Left kidney (tissue), 8 donors: Measurements from ENCODE around the gene NRAP. TPM values are rescaled to one million over a fixed set of nuclear protein-coding genes. Genes with fewer than 3 reads are reported as not detected.

Experiments
- DNase-seq: peaks from one replicate; pipeline ENCODE4 v3.0.0-alpha.2; 2013
- long read RNA-seq, 8 donors: transcript quantifications; one replicate each; lab custom pipeline, GENCODE V29; 2026
- polyA plus RNA-seq: library from polyadenylated mRNA; unstranded; fragments of 120-200 nt; gene quantifications from one replicate; pipeline ENCODE4 v1.2.1, GENCODE V29; 2013; ENCODE audit not compliant: insufficient read length

NRAP gene
- not detected for polyA plus RNA-seq
- long read RNA-seq, donor 1: 0 reads
- long read RNA-seq, donor 2: 0 reads
- long read RNA-seq, donor 3: 0 reads
- long read RNA-seq, donor 4: 0 reads
- long read RNA-seq, donor 5: 0 reads
- long read RNA-seq, donor 6: 0 reads
- long read RNA-seq, donor 7: 0 reads
- long read RNA-seq, donor 8: 0 reads

GRCh38 chr10:113663908-113664307 lies at the start of gene NRAP:
Gene NRAP (minus strand): TSS chr10:113664041. CDS start chr10:113663882, 159 bp downstream.
- DNase-seq: no peak

GRCh38 chr10:113713640-113713982 lies 49.8 kb upstream of the NRAP start:
- no peak for DNase-seq

- no peak for DNase-seq
These were observed 49.2 kb upstream of the NRAP start for GRCh38 chr10:113712755-113713639.

GRCh38 chr10:113712024-113712423 lies 48.2 kb upstream of the NRAP start:
- no peak for DNase-seq

GRCh38 chr10:113711142-113711541 lies 47.3 kb upstream of the NRAP start:
- no peak for DNase-seq

GRCh38 chr10:113709221-113709838 lies 45.5 kb upstream of the NRAP start:
- no peak for DNase-seq

GRCh38 chr10:113708640-113709039 lies 44.8 kb upstream of the NRAP start:
- no peak for DNase-seq

GRCh38 chr10:113706623-113707022 lies 42.8 kb upstream of the NRAP start:
- no peak for DNase-seq

- DNase-seq: no peak
These were observed 41.5 kb upstream of the NRAP start for GRCh38 chr10:113705344-113705652.

GRCh38 chr10:113704637-113705343 lies 40.9 kb upstream of the NRAP start:
- DNase-seq: peak; percentile 40

- DNase-seq: no peak
These were observed 33.8 kb upstream of the NRAP start for GRCh38 chr10:113697595-113697994.

- DNase-seq: no peak
These were observed 31.9 kb upstream of the NRAP start for GRCh38 chr10:113695691-113696090.

- DNase-seq: no peak
These were observed 29.5 kb upstream of the NRAP start for GRCh38 chr10:113693348-113693747.

GRCh38 chr10:113692271-113692670 lies 28.4 kb upstream of the NRAP start:
- DNase-seq: no peak

GRCh38 chr10:113691381-113691780 lies 27.5 kb upstream of the NRAP start:
- no peak for DNase-seq

GRCh38 chr10:113690749-113691148 lies 26.9 kb upstream of the NRAP start:
- no peak for DNase-seq

GRCh38 chr10:113689574-113689973 lies 25.7 kb upstream of the NRAP start:
- DNase-seq: no peak

- DNase-seq: no peak
These were observed 25.2 kb upstream of the NRAP start for GRCh38 chr10:113689057-113689456.

- no peak for DNase-seq
These were observed 23.2 kb upstream of the NRAP start for GRCh38 chr10:113687037-113687436.

- no peak for DNase-seq
These were observed 22.2 kb upstream of the NRAP start for GRCh38 chr10:113686028-113686427.

GRCh38 chr10:113683300-113683699 lies 19.5 kb upstream of the NRAP start:
- no peak for DNase-seq

GRCh38 chr10:113681533-113682470 lies 18.0 kb upstream of the NRAP start:
- DNase-seq: no peak
